Lower leg skin (tissue), 3 donors: ENCODE results near the gene F13B.

Experiments
- CTCF ChIP-seq, 3 donors: fragments of 450-650 bp; IDR thresholded peaks; one replicate each; pipeline ENCODE4 v1.5.1; 2016; ENCODE audit warnings: antibody characterized with exemption in 3 of 3, mild to moderate bottlenecking in 3 of 3, moderate library complexity in 2 of 3
- POLR2A ChIP-seq, 2 donors: fragments of 450-650 bp; IDR thresholded peaks; one replicate each; pipeline ENCODE4 v1.6.1; 2016 to 2017; ENCODE audit warnings: antibody characterized with exemption in 2 of 2, mild to moderate bottlenecking in 1 of 2, moderate library complexity in 1 of 2

GRCh38 chr1:197067457-197067818 is 378 bp upstream of the F13B start:
- no peak for TF ChIP-seq CTCF (IDR thresholded peaks at IDR 0.05)
- no peak for TF ChIP-seq POLR2A (IDR thresholded peaks at IDR 0.05)
